Globus pallidus (tissue), 1 donor: ENCODE data around the gene GPA33.
"Not testable (repeated sequence)": the region's sequence is repeated elsewhere in the genome, so short reads cannot be mapped to it uniquely, and the experiment has no call there.

Experiments
- DNase-seq: peaks from one replicate; pipeline ENCODE4 v3.0.0-alpha.2; 2015; ENCODE audit warnings: low spot score

The GPA33 gene

DNA sequence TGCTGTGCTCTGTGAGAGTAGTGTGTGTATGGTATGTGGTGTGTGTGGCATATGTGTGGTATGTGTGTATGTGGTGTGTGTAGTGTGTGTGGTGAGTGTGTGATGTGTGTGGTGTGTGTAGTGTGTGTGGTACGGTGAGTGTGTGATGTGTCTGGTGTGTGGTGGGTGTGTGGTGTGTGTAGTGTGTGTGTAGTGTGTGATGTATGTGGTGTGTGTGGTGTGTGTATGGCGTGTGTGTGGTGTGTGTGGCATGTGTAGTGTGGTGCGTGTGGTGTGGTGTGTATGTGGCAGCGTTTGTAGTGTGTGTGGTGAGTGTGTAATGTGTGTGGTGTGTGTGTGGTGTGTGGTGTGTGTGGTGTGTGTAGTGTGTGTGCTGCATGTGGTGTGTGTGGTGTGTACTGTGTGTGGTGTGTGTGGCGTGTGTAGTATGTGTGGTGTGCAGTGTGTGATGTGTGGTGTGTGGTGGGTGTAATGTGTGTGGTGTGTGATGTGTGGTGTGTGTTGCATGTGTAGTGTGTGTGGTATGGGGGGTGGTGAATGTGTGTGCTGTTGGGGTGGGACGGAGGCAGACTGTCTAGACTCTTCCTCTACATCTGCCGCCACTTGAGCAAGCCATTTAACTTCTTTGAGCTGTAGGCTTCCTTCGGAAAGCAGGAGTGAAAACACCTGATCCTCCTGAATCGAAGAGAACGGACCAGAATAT, 33.5 kb downstream of the GPA33 start:
- DNase-seq = no peak

DNA sequence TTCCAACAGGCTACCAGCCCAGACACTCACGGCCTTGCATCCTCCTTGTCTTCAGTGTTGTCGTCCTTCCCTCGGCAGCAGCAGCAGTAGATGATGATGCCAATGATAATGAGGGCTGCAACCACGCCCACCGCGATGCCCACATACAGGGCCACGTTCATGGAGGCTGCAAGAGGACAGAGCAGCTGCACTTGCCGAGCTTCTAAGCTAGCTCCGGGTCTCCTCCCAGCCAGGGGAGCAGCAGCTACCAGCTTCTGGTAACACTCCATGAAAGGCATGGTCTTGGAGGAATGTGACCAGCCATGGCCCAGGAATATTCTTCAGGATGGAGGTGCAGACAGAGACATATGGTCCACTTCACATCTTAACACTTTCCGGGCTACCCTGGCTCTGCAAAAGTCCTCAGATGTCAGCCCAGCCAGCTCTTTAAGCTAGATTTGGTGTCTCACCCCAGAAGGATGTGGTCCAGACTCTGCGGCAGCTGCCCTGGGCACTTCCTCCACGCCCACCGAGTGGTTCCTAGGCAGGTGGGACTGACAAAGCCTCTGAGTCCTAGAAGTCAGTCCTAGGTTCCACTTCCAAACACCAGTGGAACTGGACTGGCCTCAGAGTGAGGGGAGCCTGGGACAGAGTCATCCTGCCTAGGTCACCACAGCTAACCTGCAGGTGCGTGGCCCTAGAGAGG, 35.1 kb downstream of the GPA33 start:
- DNase-seq = no peak

DNA sequence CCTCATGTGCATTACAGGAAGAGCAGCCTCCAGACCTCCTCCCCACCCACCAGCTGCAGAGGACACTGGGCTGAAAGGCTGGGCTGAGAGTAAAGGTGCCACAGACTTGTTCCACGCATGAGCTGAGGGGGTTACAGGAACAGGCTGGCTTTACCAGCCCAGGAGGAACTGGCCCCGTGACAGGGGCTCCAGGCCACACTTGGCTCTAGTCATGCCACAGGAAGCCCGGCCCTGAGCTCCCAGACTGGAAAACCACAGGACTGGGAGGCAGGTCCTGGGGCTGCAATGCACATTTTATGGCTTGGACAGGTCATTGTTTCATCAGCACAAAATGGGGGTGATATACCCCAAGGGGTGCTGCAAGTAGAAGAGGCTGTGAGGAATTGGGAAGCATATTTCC, 35.6 kb downstream of the GPA33 start:
- no peak for DNase-seq

DNA sequence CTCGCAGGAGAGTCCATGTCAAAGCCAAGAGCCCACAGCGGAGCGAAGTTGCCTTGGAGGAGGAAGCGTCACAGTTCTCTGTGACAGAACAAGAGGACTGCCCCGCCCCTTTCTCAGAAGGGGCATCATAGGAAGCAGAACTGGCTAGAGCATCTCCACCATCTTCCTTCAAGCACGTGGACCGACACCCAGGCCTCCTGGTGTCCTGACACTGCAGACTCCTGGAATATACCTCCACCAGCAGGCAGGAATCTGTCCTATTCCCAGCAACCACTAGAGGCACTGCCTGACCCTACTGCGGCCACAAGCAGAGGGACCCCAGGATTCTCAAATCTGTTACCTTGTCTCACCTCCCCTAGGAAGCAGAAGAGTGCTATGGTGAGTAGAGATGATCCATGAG, 37.8 kb downstream of the GPA33 start:
- no peak for DNase-seq

DNA sequence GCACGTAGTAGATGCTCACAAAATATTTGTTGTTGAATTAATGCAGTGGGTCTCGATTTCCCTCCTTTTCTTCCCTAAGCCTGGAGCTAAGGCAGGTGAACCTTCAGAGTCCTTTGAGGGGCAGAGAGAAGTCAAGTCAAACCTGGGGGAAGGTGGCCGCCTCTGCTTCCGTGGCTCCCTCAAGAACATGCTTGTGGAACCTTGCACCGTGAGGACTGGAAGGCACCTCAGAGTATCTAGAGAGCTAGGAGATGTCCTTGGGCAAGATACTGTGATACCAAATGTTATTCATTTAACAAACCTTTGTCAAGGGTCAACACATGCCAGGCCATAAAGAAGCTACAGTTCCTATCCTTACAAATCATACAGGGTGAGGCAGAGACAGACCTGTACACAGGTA, 38.3 kb downstream of the GPA33 start:
- no peak for DNase-seq

DNA sequence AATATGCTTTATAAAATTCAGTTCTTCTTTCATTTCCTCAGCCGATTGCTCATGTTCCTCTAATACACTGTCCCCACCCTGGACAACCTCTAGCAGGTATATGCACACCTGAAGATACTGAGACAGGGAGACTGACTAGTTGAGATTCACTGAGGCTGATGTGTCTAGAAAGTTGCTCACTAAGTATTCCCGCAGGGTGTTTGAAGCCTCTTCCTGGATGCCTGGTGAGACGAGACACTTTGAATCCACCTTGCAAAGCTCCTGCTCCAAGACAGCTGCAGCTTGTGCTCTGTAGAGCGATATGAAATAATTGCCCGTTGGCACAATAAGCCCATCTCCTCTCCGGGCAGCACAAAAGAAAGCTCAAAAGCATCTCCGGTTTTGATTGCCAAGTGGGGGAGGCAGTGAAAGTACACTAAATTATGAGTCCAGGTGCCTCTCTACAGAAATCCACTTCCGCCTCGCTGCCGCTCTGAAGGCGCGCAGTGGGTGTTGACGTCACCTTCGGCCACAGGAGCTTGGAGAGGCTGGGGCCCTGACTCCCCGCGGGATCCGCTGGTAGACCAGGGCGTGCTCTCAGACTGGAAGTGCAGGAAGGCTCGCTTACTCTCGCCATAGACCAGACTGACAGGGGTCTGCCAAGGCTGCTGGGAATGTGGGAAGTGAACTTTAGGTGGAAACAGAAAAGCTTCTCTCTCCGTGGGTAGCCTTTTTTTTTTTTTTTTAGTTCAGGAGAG, 46.3 kb downstream of the GPA33 start:
- DNase-seq = peak; percentile 35

DNA sequence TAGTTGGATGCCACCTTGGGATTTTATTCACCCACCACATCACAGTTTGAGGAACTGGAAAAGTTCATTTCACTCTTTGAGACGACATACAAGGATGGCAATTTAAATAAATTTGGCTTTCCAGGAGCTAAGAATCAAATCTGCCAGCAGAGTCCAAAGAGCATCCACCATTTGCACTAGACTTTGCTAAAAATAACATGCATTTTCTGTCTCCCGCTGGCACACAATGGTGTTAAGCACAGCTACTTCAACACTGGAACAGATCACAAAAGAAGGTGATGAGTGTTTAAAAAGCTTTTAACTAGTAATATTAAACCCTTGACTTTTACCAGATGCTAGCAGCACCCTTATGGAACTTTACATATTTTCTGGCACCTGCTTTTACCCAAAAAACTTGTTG, 56.5 kb downstream of the GPA33 start:
- DNase-seq = no peak

DNA sequence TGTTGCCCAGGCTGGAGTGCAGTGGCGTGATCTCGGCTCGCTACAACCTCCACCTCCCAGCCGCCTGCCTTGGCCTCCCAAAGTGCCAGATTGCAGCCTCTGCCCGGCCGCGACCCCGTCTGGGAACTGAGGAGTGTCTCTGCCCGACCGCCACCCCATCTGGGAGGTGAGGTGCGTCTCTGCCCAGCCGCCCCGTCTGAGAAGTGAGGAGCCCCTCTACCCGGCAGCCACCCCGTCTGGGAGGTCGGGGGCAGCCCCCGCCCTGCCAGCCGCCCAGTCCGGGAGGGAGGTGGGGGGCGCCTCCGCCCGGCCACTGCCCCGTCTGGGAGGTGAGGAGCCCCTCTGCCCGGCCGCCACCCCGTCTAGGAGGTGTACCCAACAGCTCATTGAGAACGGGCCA, 60.6 kb downstream of the GPA33 start:
- not testable (repeated sequence) for DNase-seq

DNA sequence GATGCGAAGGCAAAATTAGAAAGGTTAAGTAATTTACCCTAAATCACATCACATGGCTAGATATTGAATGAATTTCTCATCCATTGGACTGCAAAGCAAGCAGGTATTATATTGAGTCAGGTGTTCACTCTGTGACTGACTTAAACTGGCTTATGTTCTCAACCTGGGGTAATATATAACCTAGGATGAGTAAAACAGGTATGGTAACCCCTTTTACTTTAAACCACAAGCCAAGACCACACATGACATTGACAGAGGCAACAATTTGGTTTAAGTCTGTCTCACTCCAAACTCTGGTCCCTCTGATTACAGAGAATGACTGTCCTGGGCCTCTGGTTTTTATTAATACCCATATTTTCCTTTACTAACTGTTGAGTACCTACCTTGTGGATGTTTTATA, 67.8 kb downstream of the GPA33 start:
- DNase-seq = no peak

DNA sequence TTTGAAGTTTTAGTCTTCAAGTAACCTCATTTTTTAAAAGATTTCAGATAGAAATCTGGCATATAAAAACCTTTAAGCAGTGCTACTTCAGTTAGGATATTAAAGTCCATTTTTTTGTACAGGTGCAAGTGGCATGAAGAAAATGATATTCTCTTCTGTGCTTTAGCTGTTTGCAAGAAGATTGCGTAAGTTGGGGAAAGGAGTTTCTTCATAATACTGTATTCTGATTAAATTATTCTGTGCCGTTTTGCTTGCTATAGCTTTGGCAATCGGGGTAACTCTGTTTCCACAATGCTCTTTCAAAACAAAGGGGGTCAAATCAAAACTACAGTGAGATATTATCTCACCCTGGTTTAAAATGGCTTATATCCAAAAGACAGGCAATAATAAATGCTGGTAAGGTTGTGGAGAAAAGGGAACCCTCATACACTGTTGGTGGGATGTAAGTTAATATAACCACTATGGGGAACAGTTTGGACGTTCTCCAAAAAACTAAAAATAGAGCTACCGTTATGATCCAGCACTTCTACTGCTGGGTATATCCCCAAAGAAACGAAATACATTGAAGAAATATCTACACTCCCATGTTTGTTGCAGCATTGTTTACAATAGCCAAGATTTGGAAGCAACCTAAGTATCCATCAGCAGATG, 74.0 kb downstream of the GPA33 start:
- no peak for DNase-seq

DNA sequence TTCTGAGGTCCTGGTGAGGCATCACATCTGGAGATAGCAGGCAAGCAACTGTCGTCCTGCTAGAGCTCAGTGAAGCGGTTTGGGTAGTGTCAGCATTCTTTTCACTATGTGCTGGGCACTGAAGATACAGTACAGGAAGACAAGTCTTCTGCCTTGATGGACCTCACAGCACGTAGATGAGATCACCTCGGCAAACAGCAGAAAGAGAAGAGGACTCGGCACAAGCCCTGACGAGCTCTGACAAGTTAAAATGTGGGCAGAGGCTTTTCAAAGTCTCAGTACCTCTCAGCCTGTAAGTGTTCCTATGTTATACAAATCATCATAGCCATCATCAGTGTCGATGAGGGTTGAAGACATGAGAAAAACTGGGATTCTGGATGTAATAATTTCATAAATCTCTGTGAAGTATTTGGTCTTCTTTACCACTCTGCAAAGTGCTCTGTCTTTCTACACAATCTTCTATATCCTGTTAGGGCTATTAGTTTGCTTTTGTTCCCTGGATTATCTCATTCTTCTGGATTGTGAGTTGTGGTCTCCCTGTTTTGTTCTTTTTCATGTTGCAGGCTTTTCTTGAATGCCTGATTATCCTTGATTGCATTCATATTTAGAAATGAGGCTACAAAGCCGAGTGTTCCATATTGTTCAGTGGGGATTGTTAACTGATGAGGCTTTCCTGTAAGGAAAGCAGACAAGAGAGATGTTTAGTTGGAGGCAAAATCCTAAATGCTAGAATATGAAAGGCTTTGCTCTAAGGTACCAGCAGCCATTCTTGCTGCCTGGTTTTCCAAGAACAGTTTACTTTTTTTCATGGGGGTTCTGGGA, 76.9 kb downstream of the GPA33 start:
- no peak for DNase-seq

DNA sequence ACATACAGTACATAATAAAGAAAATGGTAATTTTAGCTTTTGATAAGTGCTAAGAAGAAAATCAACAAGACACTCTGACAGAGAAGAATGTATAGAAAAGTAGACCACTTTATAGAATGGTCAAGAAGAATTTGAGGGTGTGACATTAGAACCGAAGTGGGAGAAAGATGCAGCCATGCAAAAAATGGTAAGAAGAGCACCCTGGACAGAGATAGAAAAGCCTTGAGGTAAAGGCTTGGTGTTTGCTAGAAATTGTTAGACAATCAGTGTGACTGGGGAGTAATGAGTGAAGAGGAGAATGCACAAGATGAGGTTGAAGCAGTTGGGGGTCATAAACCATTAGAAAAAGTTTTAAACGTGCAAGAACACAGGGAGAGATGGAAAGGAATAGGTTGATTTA, 77.6 kb downstream of the GPA33 start:
- no peak for DNase-seq

DNA sequence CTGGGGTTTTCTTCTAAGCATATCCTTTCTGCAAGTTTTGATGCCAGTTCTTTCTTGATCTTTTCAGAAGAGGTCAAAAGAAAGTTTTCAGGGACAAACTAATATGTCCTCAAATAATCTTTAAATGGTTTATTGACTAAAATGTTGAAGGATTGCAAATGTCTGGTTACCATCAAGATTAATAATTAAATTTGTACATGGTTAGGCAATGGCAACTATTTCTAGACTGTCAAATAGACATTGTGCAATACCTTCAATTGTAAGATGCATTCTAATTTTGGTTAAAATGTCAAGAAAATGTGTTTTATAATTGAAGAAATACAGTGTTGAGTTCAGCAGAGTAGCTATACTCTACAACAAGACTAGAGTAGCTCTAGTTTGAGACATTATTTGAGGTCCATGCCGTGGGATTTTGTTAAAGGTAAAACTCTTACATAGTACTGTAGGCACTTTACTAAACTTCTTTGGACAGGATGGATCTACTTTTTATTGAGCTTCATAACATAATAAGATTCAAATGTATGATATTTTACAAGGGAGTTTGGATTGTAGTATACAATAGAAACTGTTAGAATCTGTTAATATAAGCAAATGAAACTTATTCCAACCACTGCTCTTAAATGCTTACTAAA, 78.5 kb downstream of the GPA33 start:
- no peak for DNase-seq

DNA sequence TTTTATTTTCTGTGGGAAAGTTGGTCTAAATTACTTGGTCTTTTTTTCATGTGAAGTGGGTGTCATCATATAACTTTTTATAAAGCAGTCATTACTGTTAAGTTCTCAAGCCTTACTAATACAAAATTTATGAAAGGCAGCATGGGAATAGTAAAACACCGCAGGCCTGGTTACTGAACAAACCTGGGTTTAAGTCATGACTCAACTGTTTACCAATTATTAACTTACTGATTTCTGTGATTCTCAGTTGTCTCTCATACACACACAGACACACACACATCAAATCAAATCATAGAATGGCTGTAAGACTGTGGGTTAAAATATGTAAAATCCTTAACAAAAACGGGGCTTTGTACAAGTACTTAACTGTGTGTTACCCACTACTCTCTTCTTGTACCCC, 86.5 kb downstream of the GPA33 start:
- no peak for DNase-seq
